Astrocyte (in vitro differentiated cells and primary cell): ENCODE data around the gene VDR. TPM values are rescaled to one million over a fixed set of nuclear protein-coding genes. Genes with fewer than 3 reads are reported as not detected.

Experiments used
- DNase-seq: peaks from one replicate; pipeline ENCODE4 v3.0.0-alpha.2; 2010; ENCODE audit warnings: low read depth
- FAIRE-seq: peaks from 2 replicates; lab custom pipeline; 2011; peaks lifted over from hg19 to GRCh38; lab: Jason Lieb, UNC
- H2AFZ ChIP-seq: 2 replicates; pipeline ENCODE4 v1.6.0; 2012; ENCODE audit warnings: low read depth, low read length, inconsistent platforms
- H3K27ac ChIP-seq: 2 replicates; pipeline ENCODE4 v1.5.1; 2011; ENCODE audit warnings: low read depth, low read length, inconsistent platforms
- H3K27me3 ChIP-seq: 2 replicates; pipeline ENCODE4 v1.6.0; 2011; ENCODE audit warnings: low read length, inconsistent platforms; ENCODE audit not compliant: insufficient read depth
- H3K36me3 ChIP-seq: 2 replicates; pipeline ENCODE4 v1.5.1; 2011; ENCODE audit warnings: low read length, inconsistent platforms; ENCODE audit not compliant: insufficient read depth
- H3K4me1 ChIP-seq: 2 replicates; pipeline ENCODE4 v1.5.1; 2011; ENCODE audit warnings: low read length, inconsistent platforms; ENCODE audit not compliant: insufficient read depth
- H3K4me2 ChIP-seq: 2 replicates; pipeline ENCODE4 v1.6.0; 2012; ENCODE audit warnings: low read length, inconsistent platforms
- H3K4me3 ChIP-seq: 2 replicates; pipeline ENCODE4 v1.5.1; 2011; ENCODE audit warnings: low read depth, mild to moderate bottlenecking, low read length, inconsistent platforms; ENCODE audit not compliant: insufficient read depth
- H3K79me2 ChIP-seq: 2 replicates; pipeline ENCODE4 v1.6.0; 2012; ENCODE audit warnings: mild to moderate bottlenecking, low read length, inconsistent platforms; ENCODE audit not compliant: insufficient read depth
- H3K9ac ChIP-seq: 2 replicates; pipeline ENCODE4 v1.6.0; 2012; ENCODE audit warnings: mild to moderate bottlenecking, low read length, inconsistent platforms
- H3K9me3 ChIP-seq: 2 replicates; pipeline ENCODE4 v1.5.1; 2012; ENCODE audit warnings: low read depth, mild to moderate bottlenecking, low read length, inconsistent platforms; ENCODE audit not compliant: insufficient read depth
- H4K20me1 ChIP-seq: 2 replicates; pipeline ENCODE4 v1.6.0; 2012; ENCODE audit warnings: low read length, inconsistent platforms; ENCODE audit not compliant: insufficient read depth
- H3K27ac Mint-ChIP-seq: one replicate; pipeline ENCODE4 v1.8.0; 2021; ENCODE audit warnings: mild to moderate bottlenecking, mixed read lengths; ENCODE audit not compliant: unreplicated experiment
- H3K27me3 Mint-ChIP-seq: one replicate; pipeline ENCODE4 v1.8.0; 2021; ENCODE audit warnings: low read depth, mixed read lengths; ENCODE audit not compliant: unreplicated experiment
- H3K36me3 Mint-ChIP-seq: one replicate; pipeline ENCODE4 v1.8.0; 2021; ENCODE audit warnings: low read depth, mixed read lengths; ENCODE audit not compliant: unreplicated experiment
- H3K4me1 Mint-ChIP-seq: one replicate; pipeline ENCODE4 v1.8.0; 2021; ENCODE audit warnings: low read depth, mixed read lengths; ENCODE audit not compliant: unreplicated experiment
- H3K4me3 Mint-ChIP-seq: one replicate; pipeline ENCODE4 v1.8.0; 2021; ENCODE audit warnings: mild to moderate bottlenecking, moderate library complexity, mixed read lengths; ENCODE audit not compliant: unreplicated experiment
- H3K9me3 Mint-ChIP-seq: one replicate; pipeline ENCODE4 v1.8.0; 2021; ENCODE audit warnings: mild to moderate bottlenecking, mixed read lengths; ENCODE audit not compliant: unreplicated experiment
- CTCF ChIP-seq: IDR thresholded peaks from 2 replicates; pipeline ENCODE4 v1.5.1; 2011; ENCODE audit warnings: low read depth, mild to moderate bottlenecking, inconsistent platforms, low read length, moderate library complexity; ENCODE audit not compliant: insufficient read depth
- EZH2 ChIP-seq: IDR thresholded peaks from 2 replicates; pipeline ENCODE4 v1.6.1; 2012; ENCODE audit warnings: mild to moderate bottlenecking, low read length, inconsistent platforms; ENCODE audit not compliant: insufficient read depth
- total RNA-seq: library from RNA; stranded (reverse); gene quantifications from 2 replicates; pipeline ENCODE4 v1.2.1, GENCODE V29; 2021

Gene VDR
- total RNA-seq, 1 donor from 2014 or later, result 6.6 TPM

- Mint-ChIP-seq H3K27ac (no peak overlapping the region), H3K27me3 (no peaks in the 10 kb centered on the region), H3K4me1 (no peaks in the 10 kb centered on the region), H3K4me3 (no peak overlapping the region), H3K36me3 (peaks cover 18% of the 10 kb centered on the region), H3K9me3 (no peaks in the 10 kb centered on the region)
- Histone ChIP-seq H3K9ac (no peak overlapping the region), H4K20me1 (peaks cover 44% of the 10 kb centered on the region), H3K27me3 (no peaks in the 10 kb centered on the region), H3K4me3 (no peak overlapping the region), H3K79me2 (no peaks in the 10 kb centered on the region), H3K9me3 (no peaks in the 10 kb centered on the region), H3K27ac (no peak overlapping the region), H3K4me1 (no peaks in the 10 kb centered on the region), H3K4me2 (no peak overlapping the region), H3K36me3 (peaks cover 45% of the 10 kb centered on the region), H2AFZ (no peak overlapping the region)
- FAIRE-seq, result no peak
- TF ChIP-seq CTCF, result no peak
- no peak for TF ChIP-seq EZH2
- DNase-seq, result no peak
Measured at GRCh38 chr12:47791874-47792273, 112.9 kb downstream of the VDR start.

Other genes with a start within 250 kb of the VDR start
- gene RPAP3, start 199.0 kb downstream of the VDR start, total RNA-seq, result 36.2 and 39.2 TPM in 2 replicates
- not detected in 2 replicates for gene ENDOU, start 179.5 kb downstream of the VDR start, total RNA-seq
- 5.9 and 8.4 TPM in 2 replicates for gene RAPGEF3, start 146.1 kb downstream of the VDR start, total RNA-seq
- 17.7 and 23.8 TPM in 2 replicates for gene SLC48A1, start 131.8 kb downstream of the VDR start, total RNA-seq
- 76.3 and 92.2 TPM in 2 replicates for gene HDAC7, start 85.1 kb downstream of the VDR start, total RNA-seq
- 19.4 and 30.0 TPM in 2 replicates for gene TMEM106C, start 58.6 kb upstream of the VDR start, total RNA-seq
- 11.2 and 20.3 TPM in 2 replicates for gene COL2A1, start 99.5 kb upstream of the VDR start, total RNA-seq
- 13.6 and 14.1 TPM in 2 replicates for gene SENP1, start 201.1 kb upstream of the VDR start, total RNA-seq
- gene PFKM, start 214.4 kb upstream of the VDR start, total RNA-seq, result 69.7 and 80.3 TPM in 2 replicates